ENCODE results near the gene RETREG2. TPM values are rescaled to one million over a fixed set of nuclear protein-coding genes. Genes with fewer than 3 reads are reported as not detected.

The RETREG2 gene
- total RNA-seq, 2 donors from 2014 or later, result 26.6 to 41.7 TPM

DNA sequence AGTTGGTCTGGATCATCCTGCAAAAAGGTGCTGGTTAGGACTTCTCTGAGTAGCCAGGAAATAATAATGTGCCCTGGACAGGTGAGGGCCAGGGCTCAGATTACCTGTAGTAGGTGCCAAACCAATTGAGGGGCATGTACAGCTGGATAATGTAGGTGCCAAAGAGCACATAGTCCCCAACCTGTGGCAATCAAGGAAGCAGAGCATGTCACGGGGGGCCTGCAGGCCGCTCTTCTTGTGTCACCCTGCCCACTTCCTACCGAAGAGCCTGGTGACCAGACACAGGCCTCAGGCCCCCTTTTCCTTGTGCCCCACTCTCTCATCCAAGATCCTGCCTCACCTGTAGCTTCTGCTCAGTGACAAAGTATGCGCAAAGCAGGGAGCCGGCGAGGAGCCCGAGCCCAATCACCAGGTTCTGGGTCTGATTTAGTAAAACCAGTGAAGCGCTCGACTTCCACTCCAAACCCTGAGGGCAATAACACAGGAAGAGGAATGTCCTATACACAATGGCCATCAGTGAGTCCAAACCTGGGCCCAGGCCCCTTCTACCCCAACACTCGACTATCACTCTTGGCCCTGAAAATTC lies 35.5 kb downstream of the RETREG2 start:
- no peak overlapping the region for H3K27ac ChIP-seq
- no peaks in the 10 kb centered on the region for H3K27me3 ChIP-seq
- no peak overlapping the region for H3K4me3 ChIP-seq
- peaks cover 0 to 25% of the 10 kb centered on the region in 2 donors for H3K4me1 ChIP-seq
- TF ChIP-seq, protein P1, sequence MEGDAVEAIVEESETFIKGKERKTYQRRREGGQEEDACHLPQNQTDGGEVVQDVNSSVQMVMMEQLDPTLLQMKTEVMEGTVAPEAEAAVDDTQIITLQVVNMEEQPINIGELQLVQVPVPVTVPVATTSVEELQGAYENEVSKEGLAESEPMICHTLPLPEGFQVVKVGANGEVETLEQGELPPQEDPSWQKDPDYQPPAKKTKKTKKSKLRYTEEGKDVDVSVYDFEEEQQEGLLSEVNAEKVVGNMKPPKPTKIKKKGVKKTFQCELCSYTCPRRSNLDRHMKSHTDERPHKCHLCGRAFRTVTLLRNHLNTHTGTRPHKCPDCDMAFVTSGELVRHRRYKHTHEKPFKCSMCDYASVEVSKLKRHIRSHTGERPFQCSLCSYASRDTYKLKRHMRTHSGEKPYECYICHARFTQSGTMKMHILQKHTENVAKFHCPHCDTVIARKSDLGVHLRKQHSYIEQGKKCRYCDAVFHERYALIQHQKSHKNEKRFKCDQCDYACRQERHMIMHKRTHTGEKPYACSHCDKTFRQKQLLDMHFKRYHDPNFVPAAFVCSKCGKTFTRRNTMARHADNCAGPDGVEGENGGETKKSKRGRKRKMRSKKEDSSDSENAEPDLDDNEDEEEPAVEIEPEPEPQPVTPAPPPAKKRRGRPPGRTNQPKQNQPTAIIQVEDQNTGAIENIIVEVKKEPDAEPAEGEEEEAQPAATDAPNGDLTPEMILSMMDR (IDR thresholded peaks at IDR 0.05), result no peak
- peaks cover 44% of the 10 kb centered on the region for H3K36me3 ChIP-seq
- no peak for DNase-seq (ENCODE audit: low spot score)
- H3K9me3 ChIP-seq, result no peaks in the 10 kb centered on the region

DNA sequence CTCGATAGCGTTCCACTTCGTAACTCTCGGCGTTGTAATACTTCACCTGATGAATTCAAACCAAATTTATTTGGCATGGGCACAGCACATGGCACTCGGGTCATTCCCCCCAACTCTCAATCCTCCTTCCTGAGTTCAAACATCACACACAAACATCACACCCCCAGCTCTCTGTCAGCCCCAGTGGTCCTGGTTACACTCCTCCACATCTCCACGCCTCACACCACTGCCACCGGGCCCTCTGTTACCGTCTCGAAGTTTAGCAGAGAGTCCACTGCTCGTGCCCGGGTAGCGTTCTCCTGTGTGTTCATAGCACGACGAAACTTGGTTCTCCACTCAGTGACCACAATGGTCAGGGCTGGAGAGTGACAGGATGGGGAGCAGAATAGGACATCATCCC lies 36.1 kb downstream of the RETREG2 start:
- no peak for DNase-seq (ENCODE audit: low spot score)
- peaks cover 39% of the 10 kb centered on the region for H3K36me3 ChIP-seq
- TF ChIP-seq, protein P1 (IDR thresholded peaks at IDR 0.05), result no peak

DNA sequence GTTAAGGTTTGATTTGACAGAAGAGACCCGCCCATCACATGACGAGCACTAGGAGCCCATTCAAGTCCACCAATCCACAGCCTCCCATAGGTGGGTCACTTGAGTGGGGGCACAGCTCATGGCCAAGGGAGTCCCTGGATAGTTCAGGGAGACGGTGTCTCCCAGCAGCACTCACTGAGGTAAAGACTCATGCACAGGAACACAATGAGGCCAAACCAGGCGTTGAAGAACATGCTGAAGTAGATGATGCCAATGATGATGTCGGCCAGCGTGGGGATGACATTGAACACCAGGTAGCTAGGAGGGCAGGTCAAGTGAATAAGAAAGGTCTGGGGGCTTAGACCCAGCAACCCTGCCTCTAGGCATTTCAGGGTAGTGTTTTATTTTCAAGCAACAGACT lies 36.7 kb downstream of the RETREG2 start:
- Histone ChIP-seq H3K27me3 (no peaks in the 10 kb centered on the region), H3K4me3 (no peak overlapping the region), H3K27ac (no peak overlapping the region), H3K9me3 (no peaks in the 10 kb centered on the region), H3K36me3 (peaks cover 40% of the 10 kb centered on the region), H3K4me1 (peaks cover 0 to 35% of the 10 kb centered on the region in 2 donors)
- DNase-seq (ENCODE audit: low spot score), result no peak
- TF ChIP-seq, protein P1 (IDR thresholded peaks at IDR 0.05), result no peak

More for the DNA sequence above, 36.1 kb downstream of the RETREG2 start:
- H3K4me1 ChIP-seq, result peaks cover 0 to 29% of the 10 kb centered on the region in 2 donors
- H3K27ac ChIP-seq, result no peak overlapping the region
- no peaks in the 10 kb centered on the region for H3K27me3 ChIP-seq
- H3K9me3 ChIP-seq, result no peaks in the 10 kb centered on the region
- no peak overlapping the region for H3K4me3 ChIP-seq

DNA sequence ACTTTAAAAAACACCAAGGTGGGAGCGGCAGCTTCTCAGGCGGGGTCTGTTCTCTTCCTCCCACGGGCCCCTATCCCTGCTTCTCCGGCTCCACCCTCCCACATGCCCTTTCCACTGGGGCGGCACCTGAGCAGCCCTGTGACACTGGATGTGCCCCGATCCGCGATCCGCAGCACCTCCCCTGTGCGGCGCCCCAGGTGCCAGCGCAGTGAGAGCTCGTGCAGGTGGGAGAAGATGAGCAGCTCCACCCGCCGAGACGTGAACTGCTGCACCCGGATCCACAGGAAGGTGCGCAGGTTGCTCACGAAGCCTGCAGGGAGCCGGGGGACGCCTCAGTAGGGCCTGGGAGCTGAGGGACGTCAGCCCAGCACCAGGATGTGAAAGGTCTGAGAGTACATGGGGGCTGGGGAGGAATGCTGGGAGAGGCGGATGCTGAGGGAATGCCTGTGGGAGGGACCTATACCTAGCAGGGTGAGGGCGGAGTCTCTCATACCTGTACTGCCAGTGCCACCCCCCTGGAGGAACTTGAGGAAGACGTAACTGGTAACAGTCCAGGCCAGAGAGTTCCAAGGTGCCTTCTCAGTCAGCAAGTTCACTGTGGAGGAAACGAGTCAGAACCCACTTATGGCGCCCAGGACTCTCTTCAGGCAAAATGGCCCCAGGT lies 37.9 kb downstream of the RETREG2 start:
- no peak for DNase-seq (ENCODE audit: low spot score)
- peaks cover 0 to 37% of the 10 kb centered on the region in 2 donors for H3K4me1 ChIP-seq
- TF ChIP-seq, protein P1 (IDR thresholded peaks at IDR 0.05), result no peak
- H3K27me3 ChIP-seq, result no peaks in the 10 kb centered on the region
- no peaks in the 10 kb centered on the region for H3K9me3 ChIP-seq
- H3K36me3 ChIP-seq, result peaks cover 53% of the 10 kb centered on the region
- peak overlapping the region in 1 of 2 donors; percentile 90 for H3K27ac ChIP-seq
- H3K4me3 ChIP-seq, result no peak overlapping the region

DNA sequence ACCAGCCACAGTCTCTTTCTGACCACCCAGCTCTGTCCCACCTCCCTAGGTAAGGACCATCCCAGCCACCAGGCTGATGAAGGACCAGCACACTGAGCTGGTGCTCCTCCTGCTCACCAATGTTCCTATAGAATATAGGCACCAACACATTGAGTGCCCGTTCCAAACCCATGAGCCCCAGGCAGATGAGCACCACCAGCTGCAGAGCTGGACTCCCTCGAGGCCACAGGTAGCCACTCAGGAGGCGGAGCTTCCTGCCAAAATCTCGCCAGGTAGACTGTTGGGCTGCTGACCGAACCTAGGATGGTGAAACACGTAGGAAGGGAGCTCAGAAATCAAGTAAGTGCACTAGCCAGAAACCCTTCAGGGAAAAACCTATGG lies 38.5 kb downstream of the RETREG2 start:
- TF ChIP-seq, protein P1 (IDR thresholded peaks at IDR 0.05), result no peak
- H3K27me3 ChIP-seq, result no peaks in the 10 kb centered on the region
- peaks cover 58% of the 10 kb centered on the region for H3K36me3 ChIP-seq
- H3K4me3 ChIP-seq, result no peak overlapping the region
- H3K4me1 ChIP-seq, result peaks cover 0 to 37% of the 10 kb centered on the region in 2 donors
- H3K27ac ChIP-seq, result peak overlapping the region; percentile 90 to 96
- H3K9me3 ChIP-seq, result no peaks in the 10 kb centered on the region
- DNase-seq (ENCODE audit: low spot score), result no peak

Data from right atrium auricular region (tissue), 2 donors.